SW480 (cell line): ENCODE measurements around the gene ORAI3.

Experiments used
- DNase-seq: peaks from one replicate; pipeline ENCODE4 v3.0.0-alpha.2; 2016; ENCODE audit warnings: low spot score

The ORAI3 gene

GRCh38 chr16:30992276-30992780 is 43.5 kb downstream of the ORAI3 start:
- no peak for DNase-seq

GRCh38 chr16:30992931-30993816 is 44.3 kb downstream of the ORAI3 start:
- DNase-seq: no peak

- DNase-seq: no peak
Measured at GRCh38 chr16:30995927-30996323, 47.1 kb downstream of the ORAI3 start.

- DNase-seq: peak; percentile 50
Measured at GRCh38 chr16:30996324-30996984, 47.6 kb downstream of the ORAI3 start.

GRCh38 chr16:30996985-30997724 is 48.3 kb downstream of the ORAI3 start:
- peak; percentile 81 for DNase-seq

DNA sequence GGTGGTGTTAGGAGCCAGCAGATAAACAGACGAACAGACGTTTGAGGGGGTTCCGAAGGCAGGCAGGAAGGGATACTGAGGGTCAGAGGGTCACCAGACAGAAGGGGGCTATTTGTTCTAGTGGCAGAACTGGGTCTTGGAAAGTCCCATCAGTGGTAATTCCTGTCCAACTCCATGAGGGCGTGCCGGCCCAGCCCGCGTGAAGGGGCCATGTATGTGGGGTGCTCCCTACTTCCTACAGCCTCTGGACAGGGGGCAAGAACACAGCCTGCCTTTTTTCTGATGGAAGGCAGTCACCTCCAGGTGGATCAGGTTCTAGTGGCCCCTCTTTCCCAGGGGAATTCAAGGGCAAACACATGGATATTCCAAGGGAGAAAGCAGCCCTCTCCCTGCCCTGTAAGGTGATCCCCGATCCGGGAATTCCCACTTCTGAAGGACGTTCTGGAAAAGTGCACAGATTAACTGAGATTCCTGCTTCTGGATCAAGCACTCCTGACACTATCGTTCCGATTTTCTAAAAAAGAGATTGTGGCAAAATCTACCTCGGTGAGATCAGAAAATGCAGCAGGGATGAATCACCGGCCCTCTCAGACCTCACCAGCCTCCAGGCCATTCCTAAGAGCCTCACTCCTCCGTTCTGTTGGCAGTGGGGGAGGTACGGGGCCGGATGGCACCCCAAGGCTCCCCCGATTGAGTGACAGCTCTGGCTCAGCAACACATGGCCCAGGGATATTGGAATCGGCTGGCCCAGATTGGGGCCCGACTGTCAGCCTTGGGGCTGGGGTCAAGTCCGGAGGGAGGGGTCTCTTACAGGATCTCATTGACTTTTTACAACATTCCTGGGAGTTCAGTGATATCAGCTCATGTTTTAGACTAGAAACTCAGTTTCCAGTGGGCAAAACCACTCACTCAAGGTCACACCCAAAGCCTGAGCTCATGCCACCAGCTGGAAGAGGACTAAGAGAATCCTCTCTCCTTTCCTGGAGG is 49.1 kb downstream of the ORAI3 start:
- peak; percentile 57 for DNase-seq

DNA sequence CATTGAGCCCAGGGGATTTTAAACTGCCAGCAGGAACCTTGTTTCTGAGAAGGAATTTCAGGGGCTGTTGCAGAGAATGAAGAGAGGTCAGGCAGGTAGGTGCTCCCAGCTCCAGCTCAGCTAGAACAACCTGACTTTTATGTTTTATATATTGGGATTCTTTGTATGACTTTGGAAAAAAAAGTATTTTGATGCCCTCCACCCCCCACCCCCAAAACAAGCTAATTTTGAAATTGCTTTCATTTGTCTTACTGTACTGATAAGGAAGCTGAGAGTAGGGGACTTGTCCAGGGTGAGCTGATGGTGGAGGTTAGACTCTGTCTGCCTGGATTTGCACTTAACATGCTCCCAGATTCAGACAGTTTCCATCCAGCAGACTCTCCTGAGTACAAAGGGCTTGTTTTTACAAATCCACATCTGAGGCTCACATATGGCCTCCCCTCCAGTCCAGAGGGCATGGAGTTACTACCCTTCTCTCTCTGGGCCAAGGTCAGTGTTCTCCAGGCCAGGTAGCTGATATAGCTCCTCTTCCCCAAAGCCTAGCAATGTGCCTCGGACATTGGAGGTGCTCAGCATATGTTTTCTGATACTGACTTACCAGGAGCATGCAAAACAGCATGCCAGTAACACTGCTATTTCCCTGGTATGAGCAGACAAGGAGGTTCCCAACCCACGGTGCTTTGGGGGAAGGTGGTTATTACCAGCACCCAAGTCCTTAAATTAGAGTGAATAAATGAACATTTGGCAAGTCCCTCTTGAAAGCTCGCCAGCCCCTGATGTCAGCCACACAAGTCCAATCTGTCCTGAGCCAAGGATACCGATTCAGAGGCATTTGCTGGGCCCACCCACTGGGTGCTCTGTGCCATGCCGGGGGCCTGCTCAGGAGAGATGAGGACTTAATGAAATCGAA is 50.2 kb downstream of the ORAI3 start:
- no peak for DNase-seq

- no peak for DNase-seq
Measured at GRCh38 chr16:31000671-31001382, 52.0 kb downstream of the ORAI3 start.

- DNase-seq: no peak
Measured at GRCh38 chr16:31001507-31002249, 52.8 kb downstream of the ORAI3 start.

- DNase-seq: no peak
Measured at GRCh38 chr16:31002250-31002700, 53.4 kb downstream of the ORAI3 start.

DNA sequence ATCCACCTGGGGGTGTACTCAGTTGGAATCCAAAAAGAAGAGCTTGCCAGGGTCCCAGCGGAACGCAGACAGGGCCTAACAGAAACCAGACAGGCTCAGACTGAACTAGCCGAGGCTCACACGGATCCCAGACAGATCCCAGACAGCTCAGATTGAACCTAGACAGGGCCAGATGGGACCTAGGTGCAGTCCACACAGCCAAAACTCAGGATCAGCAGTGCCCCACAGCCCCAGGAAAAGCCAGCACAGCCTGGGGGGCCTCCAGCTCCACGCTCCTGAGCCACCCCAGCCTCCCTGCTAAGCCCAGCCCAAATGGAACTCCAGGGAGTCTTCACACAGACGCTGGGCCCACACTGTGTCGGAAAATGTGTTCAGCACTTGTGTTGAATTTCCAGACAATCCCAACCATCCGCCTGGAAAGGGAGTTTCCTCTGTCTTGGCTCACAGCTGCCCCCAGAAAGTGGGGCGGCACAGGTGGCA is 54.0 kb downstream of the ORAI3 start:
- no peak for DNase-seq

GRCh38 chr16:31003744-31004143 is 54.9 kb downstream of the ORAI3 start:
- DNase-seq: no peak
